Breast epithelium (tissue), 3 donors: ENCODE results near the gene DYSF.

Experiments
- CTCF ChIP-seq, 3 donors: fragments of 450-650 bp; IDR thresholded peaks; one replicate each; pipeline ENCODE4 v1.5.1; 2016 to 2017; ENCODE audit warnings: antibody characterized with exemption in 3 of 3, mild to moderate bottlenecking in 3 of 3, moderate library complexity in 3 of 3
- POLR2A ChIP-seq: fragments of 450-650 bp; IDR thresholded peaks from one replicate; pipeline ENCODE4 v1.6.1; 2016; ENCODE audit warnings: antibody characterized with exemption, mild to moderate bottlenecking, moderate library complexity
- POLR2AphosphoS5 ChIP-seq, 3 donors: sonication (generic); formaldehyde crosslinking; IDR thresholded peaks; one replicate each; pipeline ENCODE4 v1.6.1; 2017; ENCODE audit warnings: antibody characterized with exemption in 3 of 3

GRCh38 chr2:71479261-71479660, 25.9 kb downstream of the DYSF start:
- no peak for TF ChIP-seq CTCF (IDR thresholded peaks at IDR 0.05)
- no peak for TF ChIP-seq POLR2A
- TF ChIP-seq POLR2AphosphoS5 (IDR thresholded peaks at IDR 0.05): no peak
